Panc1 (cell line): Measurements from ENCODE around the gene PDE10A. TPM values are rescaled to one million over a fixed set of nuclear protein-coding genes. Genes with fewer than 3 reads are reported as not detected.

Experiments
- ATAC-seq: fragments of 200-7000 bp; cut with Tn5 transposase; 2 replicates; pipeline ENCODE4 v1.9.1; 2020; ENCODE audit warnings: mild to moderate bottlenecking, moderate library complexity
- BruUV-seq: library from RNA; stranded (reverse); fragments of 400-500 nt; replicated peaks from 2 replicates; lab custom pipeline; 2021; lab: Mats Ljungman, UMichigan
- CTCF ChIA-PET: fragments of 300-600 bp; sonication (Branson Sonifier 250); formaldehyde crosslinking; loops from one replicate; lab custom pipeline; 2022; ENCODE audit warnings: antibody characterized with exemption; lab: Charles Lee
- POLR2A ChIA-PET: fragments of 300-600 bp; sonication (Branson Sonifier 250); formaldehyde crosslinking; loops from one replicate; lab custom pipeline; 2022; ENCODE audit warnings: antibody characterized with exemption; lab: Charles Lee
- DNase-seq: peaks from one replicate; pipeline ENCODE4 v3.0.0-alpha.2; 2010; ENCODE audit warnings: low read depth, low spot score
- H3K27ac ChIP-seq: 2 replicates; pipeline ENCODE4 v1.5.1; 2011; ENCODE audit warnings: mild to moderate bottlenecking, low read length, inconsistent platforms
- H3K27me3 ChIP-seq: fragments of 200-500 bp; sonication (Bioruptor generic); 2 replicates; pipeline ENCODE4 v1.6.0; 2014; ENCODE audit warnings: low read length, inconsistent platforms; ENCODE audit not compliant: control insufficient read depth, insufficient read depth
- H3K36me3 ChIP-seq: fragments of 200-500 bp; sonication (Bioruptor generic); 2 replicates; pipeline ENCODE4 v1.5.1; 2014; ENCODE audit warnings: inconsistent platforms, mild to moderate bottlenecking, low read length, moderate library complexity; ENCODE audit not compliant: control insufficient read depth, insufficient read depth
- H3K4me1 ChIP-seq: 2 replicates; pipeline ENCODE4 v1.5.1; 2011; ENCODE audit warnings: inconsistent platforms, mild to moderate bottlenecking, low read length, moderate library complexity; ENCODE audit not compliant: control insufficient read depth, insufficient read depth
- H3K4me3 ChIP-seq, 2 experiments: 2 replicates each; pipeline ENCODE4 v1.5.1; 2011 to 2012; ENCODE audit warnings: low read depth in 2 of 2, low read length in 2 of 2, mild to moderate bottlenecking in 2 of 2, inconsistent platforms in 1 of 2, moderate library complexity in 1 of 2
- H3K9me3 ChIP-seq: fragments of 200-500 bp; sonication (Bioruptor generic); 2 replicates; pipeline ENCODE4 v1.5.1; 2014; ENCODE audit warnings: low read depth, mild to moderate bottlenecking, inconsistent platforms, low read length, moderate library complexity; ENCODE audit not compliant: control insufficient read depth, insufficient read depth
- CTCF ChIP-seq: fragments of 450-650 bp; IDR thresholded peaks from 2 replicates; pipeline ENCODE4 v1.5.1; 2017; ENCODE audit warnings: mild to moderate bottlenecking
- POLR2AphosphoS5 ChIP-seq: IDR thresholded peaks from 2 replicates; pipeline ENCODE4 v1.6.1; 2012; ENCODE audit warnings: mild to moderate bottlenecking, low read depth, low read length, moderate library complexity
- REST ChIP-seq, 2 experiments: IDR thresholded peaks; 2 replicates each; pipeline ENCODE4 v1.6.1; 2011 to 2012; ENCODE audit warnings: low read depth in 2 of 2, control low read depth in 1 of 2, low read length in 1 of 2, mild to moderate bottlenecking in 1 of 2, moderate library complexity in 1 of 2; ENCODE audit not compliant: insufficient read depth in 1 of 2
- SIN3A ChIP-seq: IDR thresholded peaks from 2 replicates; pipeline ENCODE4 v1.6.1; 2012; ENCODE audit warnings: low read depth, mild to moderate bottlenecking, low read length, moderate library complexity, borderline replicate concordance; ENCODE audit not compliant: insufficient read depth
- TCF7L2 ChIP-seq: IDR thresholded peaks from 2 replicates; pipeline ENCODE4 v1.6.1; 2011; ENCODE audit warnings: mild to moderate bottlenecking, low read depth, low read length, inconsistent platforms
- in situ Hi-C: cut with HindIII; loops from 2 replicates; pipeline ENCODE4 v1.10.0; 2016; ENCODE audit warnings: low sequenced_read_pairs, low pct_unique_long_range_greater_than_20kb
- intact Hi-C: fragments of 100-400 bp; cut with micrococcal nuclease; formaldehyde crosslinking; loops from one replicate; pipeline ENCODE4 v1.10.0; 2022; ENCODE audit not compliant: unreplicated experiment
- total RNA-seq: library from RNA; stranded (reverse); gene quantifications from one replicate; pipeline ENCODE4 v1.2.1, GENCODE V29; 2021; ENCODE audit not compliant: unreplicated experiment

Gene PDE10A
- total RNA-seq, 1 experiment from 2014 or later = 27.8 TPM

GRCh38 chr6:165618241-165618640 lies 44.8 kb downstream of the PDE10A start:
- BruUV-seq = no TSS peak
- no peaks in the 10 kb centered on the region for H3K9me3 ChIP-seq
- no peak overlapping the region for H3K4me3 ChIP-seq
- TF ChIP-seq POLR2AphosphoS5 (no peak), SIN3A (no peak), REST (IDR thresholded peaks at IDR 0.05; ENCODE audit: insufficient read depth in 1 of 2, low read depth in 2 of 2, low read length in 1 of 2) (no peak), CTCF (no peak), TCF7L2 (no peak)
- POLR2A ChIA-PET = no interaction called here
- peak overlapping the region; percentile 71 for H3K27ac ChIP-seq
- DNase-seq (no peak), ATAC-seq (peak; percentile 72)
- H3K27me3 ChIP-seq = no peaks in the 10 kb centered on the region
- in situ Hi-C loops (no loop called here), intact Hi-C loops (no loop called here)
- CTCF ChIA-PET = interaction anchor here (0.5 kb wide), 1 partner anchor 474 kb away, joined by 5 read pairs; no protein-coding TSS in a partner anchor
- no peaks in the 10 kb centered on the region for H3K36me3 ChIP-seq
- H3K4me1 ChIP-seq = peaks cover 28% of the 10 kb centered on the region

- peaks cover 28% of the 10 kb centered on the region for H3K4me1 ChIP-seq
- H3K27ac ChIP-seq = peak overlapping the region; percentile 71
- in situ Hi-C loops (no loop called here), intact Hi-C loops (no loop called here)
- no peaks in the 10 kb centered on the region for H3K36me3 ChIP-seq
- BruUV-seq = no TSS peak
- ATAC-seq (peak; percentile 50), DNase-seq (no peak)
- TF ChIP-seq POLR2AphosphoS5 = no peak
- no peak for TF ChIP-seq SIN3A
- TF ChIP-seq TCF7L2 = no peak
- TF ChIP-seq REST (IDR thresholded peaks at IDR 0.05; ENCODE audit: insufficient read depth in 1 of 2, low read depth in 2 of 2, low read length in 1 of 2) = no peak
- no peak for TF ChIP-seq CTCF
- no peaks in the 10 kb centered on the region for H3K27me3 ChIP-seq
- POLR2A ChIA-PET = no interaction called here
- no peaks in the 10 kb centered on the region for H3K9me3 ChIP-seq
- CTCF ChIA-PET = interaction anchor here (0.5 kb wide), 1 partner anchor 475 kb away, joined by 5 read pairs; no protein-coding TSS in a partner anchor
- H3K4me3 ChIP-seq = no peak overlapping the region
These were observed 45.5 kb downstream of the PDE10A start for GRCh38 chr6:165617528-165617927.
